ENCODE data around the gene HSP90AA1. TPM values are rescaled to one million over a fixed set of nuclear protein-coding genes. Genes with fewer than 3 reads are reported as not detected.

HSP90AA1 gene
- total and polyA plus RNA-seq, 2 of the 8 experiments (the other 6 are each of a cell fraction or from before 2014, with no cell fraction given): 339 to 878 TPM

GRCh38 chr14:102047808-102048540, 38.9 kb downstream of the HSP90AA1 start:
- H3K79me2 ChIP-seq (ENCODE audit: control insufficient read depth in 1 of 2, insufficient read depth in 2 of 2, low read length in 2 of 2): no peaks in the 10 kb centered on the region
- no peaks in the 10 kb centered on the region for H3K9me3 ChIP-seq (ENCODE audit: insufficient read depth in 2 of 2, low read depth in 1 of 2, low read length in 1 of 2)
- H4K5ac ChIP-seq (ENCODE audit: insufficient read length, low read depth, low read length): no peak overlapping the region
- no peak overlapping the region for H3K23ac ChIP-seq (ENCODE audit: insufficient read length)
- peaks cover 32 to 76% (median 62%) of the 10 kb centered on the region in 4 experiments for H3K36me3 ChIP-seq (ENCODE audit: control insufficient read depth in 2 of 4, insufficient read depth in 4 of 4, low read length in 3 of 4)
- H2BK12ac ChIP-seq (ENCODE audit: low read depth, low read length): no peak overlapping the region
- DNase-seq (ENCODE audit: low read depth in 1 of 2, low spot score in 2 of 2): no peak
- H3K4ac ChIP-seq (replicated peaks; ENCODE audit: insufficient read length, low read depth, low read length): no peak overlapping the region
- no peak overlapping the region for H4K8ac ChIP-seq (ENCODE audit: extremely low read depth, insufficient read depth, low read length)
- H2AFZ ChIP-seq (ENCODE audit: low read length): no peak overlapping the region
- POLR2A ChIA-PET (ENCODE audit: partially characterized antibody): no interaction called here
- no peak overlapping the region for H3K56ac ChIP-seq (replicated peaks; ENCODE audit: insufficient read length, low read depth, low read length)
- 96% methylated on average over 33 of the region's 33 CpGs; no CpG with 5 or more reads in 1 of the 2 experiments for whole genome bisulfite sequencing, 2 experiments (ENCODE audit: extremely low coverage in 1 of 2, insufficient coverage in 1 of 2, insufficient read length in 1 of 2, insufficient replicate concordance in 2 of 2, low coverage in 1 of 2, low lambda C conversion rate in 2 of 2, missing lambda C conversion rate in 1 of 2)
- no peaks in the 10 kb centered on the region for H3K79me1 ChIP-seq (ENCODE audit: low read depth, low read length)
- H2AK5ac ChIP-seq (ENCODE audit: low read depth, low read length): no peak overlapping the region
- H2BK5ac ChIP-seq (ENCODE audit: low read depth, low read length): no peak overlapping the region; the same call in 1 of the 2 replicates
- no peak overlapping the region for H3K27ac ChIP-seq (ENCODE audit: low read depth, low read length)
- H3K9ac ChIP-seq (replicated peaks in 1 of 4; ENCODE audit: extremely low read depth in 1 of 4, low read depth in 3 of 4, low read length in 3 of 4): no peak overlapping the region
- no peaks in the 10 kb centered on the region for H3K23me2 ChIP-seq (ENCODE audit: low read depth, low read length)
- no peak overlapping the region for H3K14ac ChIP-seq (ENCODE audit: insufficient read length)
- H3K18ac ChIP-seq (ENCODE audit: extremely low read depth, low read length): no peak overlapping the region
- no peak overlapping the region for H2BK20ac ChIP-seq (ENCODE audit: low read length)
- H3K4me1 ChIP-seq (replicated peaks in 1 of 4; ENCODE audit: control insufficient read depth in 3 of 4, insufficient read depth in 4 of 4, low read length in 3 of 4): no peaks in the 10 kb centered on the region
- no peak overlapping the region for H2BK120ac ChIP-seq (replicated peaks; ENCODE audit: low read depth, low read length)
- peaks cover 0 to 10% of the 10 kb centered on the region in 2 experiments for H4K20me1 ChIP-seq (replicated peaks in 1 of 2; ENCODE audit: control insufficient read depth in 1 of 2, insufficient read depth in 2 of 2, low read length in 2 of 2)
- no peaks in the 10 kb centered on the region for H3K27me3 ChIP-seq (replicated peaks in 1 of 4; ENCODE audit: control insufficient read depth in 3 of 4, extremely low read depth in 1 of 4, insufficient read depth in 3 of 4, low read length in 3 of 4)
- no peak overlapping the region for H3K4me3 ChIP-seq (ENCODE audit: extremely low read depth in 1 of 4, insufficient read depth in 2 of 4, low read depth in 3 of 4, low read length in 4 of 4)
- H3K4me2 ChIP-seq (ENCODE audit: insufficient read depth in 1 of 2, low read depth in 2 of 2, low read length in 2 of 2): no peak overlapping the region
- H4K91ac ChIP-seq (replicated peaks; ENCODE audit: insufficient read length, low read length): no peak overlapping the region
- CTCF ChIA-PET (ENCODE audit: partially characterized antibody): interaction anchor here (1.1 to 7.8 kb wide), 10 partner anchors 14 to 267 kb away, joined by 3 to 74 read pairs (median 5); no protein-coding TSS in a partner anchor
- no peak overlapping the region for H2BK15ac ChIP-seq (ENCODE audit: low read length)
- no peak for FAIRE-seq
- TF ChIP-seq BCL11A (IDR thresholded peaks at IDR 0.05; ENCODE audit: low read depth in 2 of 2, low read length in 2 of 2) (no peak), CTCF (IDR thresholded peaks at IDR 0.05; ENCODE audit: control extremely low read depth in 1 of 3, insufficient read depth in 1 of 3, low read depth in 1 of 3, low read length in 3 of 3) (no peak), ASH2L (IDR thresholded peaks at IDR 0.05; ENCODE audit: low read length) (no peak), SP4 (IDR thresholded peaks at IDR 0.05; ENCODE audit: low read length) (no peak), CBX8 (IDR thresholded peaks at IDR 0.05; ENCODE audit: borderline replicate concordance, low read depth, low read length) (no peak), KDM4A (IDR thresholded peaks at IDR 0.05; ENCODE audit: low read depth, low read length, severe bottlenecking) (no peak), KDM1A (IDR thresholded peaks at IDR 0.05; ENCODE audit: borderline replicate concordance, low read length) (no peak), EP300 (IDR thresholded peaks at IDR 0.05; ENCODE audit: borderline replicate concordance in 1 of 2, low read depth in 2 of 2, low read length in 2 of 2) (no peak), RBBP5 (IDR thresholded peaks at IDR 0.05; ENCODE audit: borderline replicate concordance, low read depth, low read length) (no peak), SIRT6 (IDR thresholded peaks at IDR 0.05; ENCODE audit: low read length) (no peak)

Measured in H1 (cell line).